KMS-11 (cell line): Measurements from ENCODE around the gene ANXA11.
"Not testable (repeated sequence)": the region's sequence is repeated elsewhere in the genome, so short reads cannot be mapped to it uniquely, and the experiment has no call there.

Experiments
- H2AFZ ChIP-seq: fragments of 200-600 bp; sonication (generic); 2 replicates; pipeline ENCODE4 v1.6.1; 2016; ENCODE audit warnings: antibody characterized with exemption, mixed run types, low read depth
- H3K27ac ChIP-seq: fragments of 200-600 bp; sonication (generic); 2 replicates; pipeline ENCODE4 v1.6.1; 2016; ENCODE audit warnings: mild to moderate bottlenecking, mixed run types
- H3K27me3 ChIP-seq: fragments of 200-600 bp; sonication (generic); 2 replicates; pipeline ENCODE4 v1.6.1; 2017; ENCODE audit warnings: mild to moderate bottlenecking, low read depth, mixed run types, moderate library complexity; ENCODE audit not compliant: insufficient read depth
- H3K36me3 ChIP-seq: fragments of 200-600 bp; sonication (generic); 2 replicates; pipeline ENCODE4 v1.6.1; 2017; ENCODE audit warnings: mild to moderate bottlenecking, mixed run types; ENCODE audit not compliant: insufficient read depth
- H3K4me1 ChIP-seq: fragments of 200-600 bp; sonication (generic); 2 replicates; pipeline ENCODE4 v1.6.1; 2016; ENCODE audit warnings: mild to moderate bottlenecking, low read depth, mixed run types; ENCODE audit not compliant: poor library complexity, severe bottlenecking
- H3K4me2 ChIP-seq: fragments of 200-600 bp; sonication (generic); 2 replicates; pipeline ENCODE4 v1.7.0; 2016; ENCODE audit warnings: mild to moderate bottlenecking, mixed run types
- H3K4me3 ChIP-seq: fragments of 200-600 bp; sonication (generic); IDR thresholded peaks from 2 replicates; pipeline ENCODE4 v1.6.1; 2017; ENCODE audit warnings: low read depth, low read length, mixed read lengths; ENCODE audit not compliant: insufficient read depth
- H3K79me2 ChIP-seq: fragments of 200-600 bp; sonication (generic); 2 replicates; pipeline ENCODE4 v1.6.1; 2016; ENCODE audit warnings: low read depth, mixed run types; ENCODE audit not compliant: insufficient read depth
- H3K9ac ChIP-seq: fragments of 200-600 bp; sonication (generic); 2 replicates; pipeline ENCODE4 v1.6.1; 2016; ENCODE audit warnings: mild to moderate bottlenecking, mixed run types
- H4K20me1 ChIP-seq: fragments of 200-600 bp; sonication (generic); 2 replicates; pipeline ENCODE4 v1.6.1; 2016; ENCODE audit warnings: mild to moderate bottlenecking, mixed run types; ENCODE audit not compliant: insufficient read depth
- CTCF ChIP-seq: fragments of 200-600 bp; sonication (generic); conservative IDR thresholded peaks from 2 replicates; pipeline ENCODE4 v1.6.1; 2017; ENCODE audit warnings: low read depth, mild to moderate bottlenecking, antibody characterized with exemption, low read length, moderate library complexity, mixed read lengths

The ANXA11 gene

GRCh38 chr10:80205477-80206276 lies at the start of gene ANXA11:
Gene ANXA11 (minus strand): TSS chr10:80205537. CDS start chr10:80172861, 32,676 bp downstream.
- no peaks in the 10 kb centered on the region for H4K20me1 ChIP-seq
- TF ChIP-seq CTCF = no peak
- H3K4me1 ChIP-seq = peaks cover 23% of the 10 kb centered on the region
- peaks cover 27% of the 10 kb centered on the region for H3K79me2 ChIP-seq
- peak within 1 kb of the TSS; percentile 97 for H3K4me2 ChIP-seq
- H3K36me3 ChIP-seq = no peaks in the 10 kb centered on the region
- no peaks in the 10 kb centered on the region for H3K27me3 ChIP-seq
- peak within 1 kb of the TSS; percentile 80 for H3K27ac ChIP-seq
- peak within 1 kb of the TSS; percentile 91 for H3K9ac ChIP-seq
- H2AFZ ChIP-seq = peak within 1 kb of the TSS; percentile 95
- no peak within 1 kb of the TSS for H3K4me3 ChIP-seq

DNA sequence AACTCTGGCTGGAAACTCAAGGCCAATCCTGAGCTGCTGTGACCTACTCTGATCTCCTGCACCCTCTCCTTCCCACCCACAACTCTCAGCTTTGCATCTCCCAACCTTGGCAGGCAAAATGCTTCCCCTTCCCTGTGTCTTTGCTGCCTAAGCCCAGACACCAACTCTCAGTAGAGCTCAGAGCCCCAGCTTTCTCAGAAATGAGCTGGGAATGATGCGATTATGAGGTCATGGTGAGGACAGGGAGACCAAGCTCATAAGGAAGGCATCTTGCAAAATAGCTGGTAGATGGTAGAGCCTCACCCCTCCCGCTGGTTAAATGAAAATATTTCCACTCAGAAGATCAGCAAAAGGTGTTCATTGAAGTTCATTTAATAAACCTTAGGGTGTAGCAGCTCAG lies 49.4 kb upstream of the ANXA11 start:
- not testable (repeated sequence) for H3K27ac ChIP-seq, H3K4me2 ChIP-seq

GRCh38 chr10:80253963-80254271 lies 48.6 kb upstream of the ANXA11 start:
- peak overlapping the region; percentile 61; the same call in 1 of the 2 replicates for H3K4me2 ChIP-seq
- peak overlapping the region; percentile 44; the same call in 1 of the 2 replicates for H2AFZ ChIP-seq
- not testable (repeated sequence) for H3K27me3 ChIP-seq, H3K79me2 ChIP-seq, H3K36me3 ChIP-seq, H3K4me3 ChIP-seq, H4K20me1 ChIP-seq, H3K9ac ChIP-seq
- peak overlapping the region; percentile 2; the same call in 1 of the 2 replicates for H3K27ac ChIP-seq
- H3K4me1 ChIP-seq = peaks cover 19% of the 10 kb centered on the region

More for the DNA sequence above, 49.4 kb upstream of the ANXA11 start:
- H3K79me2 ChIP-seq, H3K36me3 ChIP-seq, H3K27me3 ChIP-seq, H3K9ac ChIP-seq, H4K20me1 ChIP-seq, H2AFZ ChIP-seq, H3K4me3 ChIP-seq: not testable (repeated sequence)
- H3K4me1 ChIP-seq = peaks cover 19% of the 10 kb centered on the region

GRCh38 chr10:80253266-80253962 lies 48.1 kb upstream of the ANXA11 start:
- Histone ChIP-seq H3K27me3 (no peaks in the 10 kb centered on the region), H3K79me2 (no peaks in the 10 kb centered on the region), H2AFZ (peak overlapping the region; percentile 44; the same call in 1 of the 2 replicates), H3K4me2 (peak overlapping the region; percentile 61; the same call in 1 of the 2 replicates), H3K9ac (no peak overlapping the region), H3K4me1 (peaks cover 19% of the 10 kb centered on the region), H3K27ac (peak overlapping the region; percentile 2; the same call in 1 of the 2 replicates), H3K4me3 (no peak overlapping the region), H3K36me3 (no peaks in the 10 kb centered on the region), H4K20me1 (no peaks in the 10 kb centered on the region)
- no peak for TF ChIP-seq CTCF

DNA sequence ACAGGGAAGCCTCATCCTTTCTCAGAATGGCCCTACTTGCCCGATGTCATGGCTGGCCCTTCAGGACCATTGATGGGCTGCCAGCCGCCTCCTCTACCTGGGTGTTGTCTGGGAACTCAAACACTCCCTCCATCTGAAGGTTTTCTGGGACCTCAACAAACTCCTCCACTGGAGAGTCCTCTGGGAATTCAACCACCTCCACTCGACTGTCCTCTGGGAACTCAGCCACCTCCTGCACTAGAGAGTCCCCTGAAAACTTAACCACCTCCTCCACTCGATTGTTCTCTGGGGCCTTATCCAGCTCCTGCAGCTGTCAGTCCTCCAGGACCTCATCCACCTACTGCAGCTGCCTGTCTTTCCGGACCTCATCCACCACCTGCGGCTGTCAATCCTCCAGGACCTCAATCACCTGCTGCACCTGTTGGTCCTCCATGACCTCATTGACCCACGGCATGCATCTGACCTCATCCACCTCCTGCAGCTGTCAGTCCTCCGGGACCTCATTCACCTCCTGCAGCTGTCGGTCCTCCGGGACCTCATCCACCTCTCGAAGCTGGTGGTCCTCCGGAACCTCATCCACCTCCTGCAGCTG lies 47.1 kb upstream of the ANXA11 start:
- H2AFZ ChIP-seq = no peak overlapping the region

GRCh38 chr10:80251703-80252280 lies 46.5 kb upstream of the ANXA11 start:
- H3K79me2 ChIP-seq, H4K20me1 ChIP-seq, H3K9ac ChIP-seq, H3K27me3 ChIP-seq, H3K4me2 ChIP-seq, H3K4me3 ChIP-seq, H2AFZ ChIP-seq, H3K36me3 ChIP-seq, H3K27ac ChIP-seq: not testable (repeated sequence)
- H3K4me1 ChIP-seq = peaks cover 19% of the 10 kb centered on the region

More for the DNA sequence above, 47.1 kb upstream of the ANXA11 start:
- Histone ChIP-seq H3K36me3 (no peaks in the 10 kb centered on the region), H4K20me1 (no peaks in the 10 kb centered on the region), H3K4me1 (peaks cover 19% of the 10 kb centered on the region), H3K79me2 (no peaks in the 10 kb centered on the region), H3K9ac (no peak overlapping the region), H3K4me2 (no peak overlapping the region), H3K27me3 (no peaks in the 10 kb centered on the region), H3K27ac (no peak overlapping the region), H3K4me3 (no peak overlapping the region)
- no peak for TF ChIP-seq CTCF

DNA sequence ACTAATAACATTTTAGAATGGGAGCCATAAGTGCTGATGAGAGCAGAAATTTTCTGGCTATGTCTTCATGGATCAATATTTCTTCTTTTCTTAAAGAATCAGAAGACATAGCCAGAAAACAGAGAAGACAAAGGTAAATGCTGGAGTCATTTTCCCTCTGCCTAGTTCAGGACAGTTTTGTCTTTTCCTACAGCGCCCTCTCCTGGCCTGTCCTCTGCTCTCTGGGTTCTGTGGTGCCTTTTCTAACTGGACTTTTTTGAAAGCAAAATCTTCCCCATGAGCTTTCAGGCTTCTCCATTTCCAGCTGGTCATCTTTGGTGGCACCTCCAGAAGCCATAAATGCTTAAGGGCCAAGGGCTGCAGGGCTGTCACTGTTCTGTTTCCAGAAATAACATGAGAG lies 45.1 kb upstream of the ANXA11 start:
- H3K4me3 ChIP-seq, H2AFZ ChIP-seq, H4K20me1 ChIP-seq, H3K36me3 ChIP-seq, H3K4me2 ChIP-seq, H3K79me2 ChIP-seq, H3K9ac ChIP-seq, H3K27ac ChIP-seq, H3K27me3 ChIP-seq: not testable (repeated sequence)
- peaks cover 19% of the 10 kb centered on the region for H3K4me1 ChIP-seq
